Nephron progenitor cell (in vitro differentiated cells): Measurements from ENCODE around the gene SLC29A1.

Experiments used
- DNase-seq: peaks from one replicate; pipeline ENCODE4 v3.0.0; 2021
- H3K27ac Mint-ChIP-seq: 2 replicates; pipeline ENCODE4 v1.8.0; 2021; ENCODE audit warnings: mild to moderate bottlenecking, moderate library complexity, mixed read lengths
- H3K27me3 Mint-ChIP-seq: 2 replicates; pipeline ENCODE4 v1.8.0; 2021; ENCODE audit warnings: mild to moderate bottlenecking, low read depth, mixed read lengths; ENCODE audit not compliant: poor library complexity
- H3K36me3 Mint-ChIP-seq: 2 replicates; pipeline ENCODE4 v1.8.0; 2021; ENCODE audit warnings: low read depth, mixed read lengths
- H3K4me1 Mint-ChIP-seq: 2 replicates; pipeline ENCODE4 v1.8.0; 2021; ENCODE audit warnings: mixed read lengths
- H3K4me3 Mint-ChIP-seq: 2 replicates; pipeline ENCODE4 v1.8.0; 2021; ENCODE audit warnings: mild to moderate bottlenecking, moderate library complexity, mixed read lengths
- H3K9me3 Mint-ChIP-seq: 2 replicates; pipeline ENCODE4 v1.8.0; 2021; ENCODE audit warnings: mild to moderate bottlenecking, moderate library complexity, mixed read lengths
- CTCF ChIP-seq: fragments of 200-600 bp; sonication (generic); IDR thresholded peaks from 2 replicates; pipeline ENCODE4 v1.5.0; 2021; ENCODE audit warnings: antibody characterized with exemption

Gene SLC29A1

DNA sequence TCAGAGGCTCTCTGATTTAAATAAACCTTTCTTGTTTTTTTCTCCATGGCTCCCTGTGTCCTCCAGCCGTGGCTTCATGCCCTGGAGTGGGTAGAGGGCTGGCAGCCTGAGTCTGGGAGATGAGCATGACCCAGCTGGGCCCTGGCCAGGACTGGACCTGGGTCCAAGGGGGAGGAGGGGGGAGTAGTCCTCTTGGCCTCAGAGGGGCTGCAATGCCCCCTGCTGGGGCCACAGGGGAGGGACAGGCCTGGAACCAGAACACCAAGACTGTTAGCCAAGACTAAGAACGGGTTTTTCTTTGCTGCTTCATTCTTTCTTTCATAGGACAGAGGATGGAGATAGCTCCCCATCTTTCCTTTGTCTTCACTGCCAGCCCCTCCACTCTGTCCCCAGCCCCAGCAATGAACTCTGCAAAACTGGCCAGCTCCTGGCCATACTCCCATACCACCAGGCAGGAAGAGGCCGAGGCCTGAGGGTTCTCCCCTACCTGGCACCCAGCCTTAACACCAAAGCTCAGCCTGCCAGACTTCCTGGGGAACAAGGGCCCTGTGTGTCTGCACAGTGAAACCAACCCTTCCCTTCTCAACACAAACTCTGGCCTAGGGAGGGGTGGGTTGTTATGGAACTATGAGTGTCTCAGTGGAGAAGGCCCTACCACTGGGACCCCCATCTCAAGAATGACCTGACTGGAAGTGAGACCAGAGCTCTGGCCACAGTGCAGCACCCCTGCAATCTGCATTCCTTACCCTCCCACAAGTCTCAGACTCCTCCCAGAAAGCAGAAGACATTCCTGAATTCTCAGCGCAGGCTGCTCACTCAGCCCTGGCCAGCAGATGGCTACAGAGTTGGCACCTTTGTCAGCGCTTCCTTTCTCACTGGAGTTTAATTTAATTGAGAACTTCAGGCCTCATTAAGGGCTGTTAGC, 11.0 kb downstream of the SLC29A1 start:
- no peak overlapping the region for H3K4me3 Mint-ChIP-seq
- peaks cover 18% of the 10 kb centered on the region for H3K36me3 Mint-ChIP-seq
- peak overlapping the region; percentile 29 for H3K27ac Mint-ChIP-seq
- peak; percentile 63 for DNase-seq
- peak; percentile 64 for TF ChIP-seq CTCF
- H3K27me3 Mint-ChIP-seq = peaks cover 18% of the 10 kb centered on the region
- H3K4me1 Mint-ChIP-seq = peaks cover 73% of the 10 kb centered on the region
- H3K9me3 Mint-ChIP-seq = no peaks in the 10 kb centered on the region

DNA sequence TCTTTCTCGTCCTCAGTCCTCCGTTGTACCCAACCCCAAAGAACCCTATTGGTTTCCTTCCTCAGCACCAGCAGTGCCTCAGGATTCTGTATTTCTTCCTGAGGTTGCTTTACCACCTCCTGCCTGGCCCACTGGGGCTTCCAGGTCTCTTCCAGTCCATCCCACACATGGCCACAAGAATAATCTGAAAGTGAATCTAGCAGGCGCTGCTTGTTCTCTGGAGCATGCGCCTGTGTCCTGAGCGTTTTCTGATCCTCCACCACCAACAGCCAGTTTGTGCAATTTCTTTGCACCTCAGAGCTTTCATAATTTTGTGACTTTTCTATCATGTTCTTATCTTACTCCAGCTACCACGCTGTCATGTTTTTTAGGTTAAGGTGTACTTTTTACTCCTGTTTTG, 11.9 kb downstream of the SLC29A1 start:
- H3K27me3 Mint-ChIP-seq = peaks cover 27% of the 10 kb centered on the region
- H3K4me3 Mint-ChIP-seq = peak overlapping the region; percentile 1
- H3K9me3 Mint-ChIP-seq = no peaks in the 10 kb centered on the region
- peaks cover 67% of the 10 kb centered on the region for H3K4me1 Mint-ChIP-seq
- peak overlapping the region; percentile 75 for H3K27ac Mint-ChIP-seq
- DNase-seq = no peak
- no peak for TF ChIP-seq CTCF
- peaks cover 17% of the 10 kb centered on the region for H3K36me3 Mint-ChIP-seq

DNA sequence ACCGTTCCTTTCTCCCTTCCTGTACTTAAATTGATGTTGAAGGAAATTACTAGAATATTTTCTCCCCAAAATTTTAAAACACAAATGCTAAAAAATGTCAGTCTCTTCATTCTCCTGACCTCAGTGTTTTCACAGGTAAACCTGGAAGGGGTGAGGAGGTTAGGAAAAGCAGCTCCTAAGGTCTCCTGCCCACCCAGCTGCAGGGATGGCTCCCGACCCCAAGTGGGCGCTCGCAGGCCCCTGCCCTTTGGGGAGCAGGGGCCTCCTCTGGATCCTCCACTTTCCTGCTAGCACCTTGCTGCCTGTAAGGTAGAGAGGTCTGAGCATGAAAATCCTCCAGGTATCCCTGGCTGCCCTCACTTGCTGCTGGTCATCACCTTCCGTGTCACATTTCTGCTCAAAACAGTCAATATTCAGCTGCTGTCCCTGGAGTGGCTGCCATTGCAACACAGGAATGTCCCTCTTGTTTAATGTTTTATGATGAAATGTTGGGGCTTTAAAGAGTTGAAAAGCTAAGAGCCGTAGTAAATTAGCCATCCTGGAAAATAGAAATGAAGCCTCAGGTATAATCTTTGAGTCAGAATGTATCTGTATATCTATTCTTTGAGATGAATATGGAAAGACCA, 12.6 kb downstream of the SLC29A1 start:
- peaks cover 27% of the 10 kb centered on the region for H3K27me3 Mint-ChIP-seq
- no peak for TF ChIP-seq CTCF
- H3K27ac Mint-ChIP-seq = no peak overlapping the region
- H3K4me1 Mint-ChIP-seq = peaks cover 60% of the 10 kb centered on the region
- H3K4me3 Mint-ChIP-seq = no peak overlapping the region
- peaks cover 10% of the 10 kb centered on the region for H3K36me3 Mint-ChIP-seq
- no peaks in the 10 kb centered on the region for H3K9me3 Mint-ChIP-seq
- DNase-seq = no peak

DNA sequence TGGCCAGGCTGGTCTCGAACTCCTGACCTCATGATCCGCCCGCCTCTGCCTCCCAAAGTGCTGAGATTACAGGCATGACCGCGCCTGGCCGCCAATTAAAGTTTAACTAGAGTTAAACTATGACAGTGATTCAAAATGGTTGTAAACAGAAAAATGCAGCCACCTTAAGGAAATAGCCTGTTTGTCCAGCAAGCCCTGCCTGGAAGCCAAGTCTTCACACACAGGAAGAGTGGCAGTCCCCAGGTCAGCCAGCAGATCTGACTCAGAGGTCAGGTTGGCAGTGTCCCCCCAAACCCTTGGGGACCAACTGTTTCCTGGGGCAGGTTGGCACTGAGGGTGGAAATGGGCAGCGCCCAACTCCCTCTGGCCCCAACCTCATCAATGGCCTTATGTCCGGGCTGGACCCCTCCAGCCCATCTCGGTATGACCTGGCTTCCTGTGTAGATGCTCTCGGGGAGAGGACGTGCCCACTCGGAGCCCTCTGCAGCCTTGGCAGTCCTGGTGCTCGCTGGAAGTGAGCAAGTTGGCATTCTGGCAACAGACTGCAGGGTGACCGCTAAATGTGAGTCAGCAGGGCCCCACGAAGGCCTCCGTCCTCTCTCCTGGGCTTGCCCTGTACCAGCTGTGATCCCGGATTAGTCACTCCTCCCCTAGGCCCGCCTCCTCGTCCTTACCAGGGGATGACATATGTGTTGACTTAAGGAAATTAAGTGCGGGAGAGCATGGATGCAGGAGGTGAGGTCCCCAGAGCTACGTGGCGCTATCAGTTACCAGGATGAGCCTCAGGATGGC, 13.8 kb downstream of the SLC29A1 start:
- H3K27me3 Mint-ChIP-seq = peaks cover 27% of the 10 kb centered on the region
- peaks cover 2% of the 10 kb centered on the region for H3K36me3 Mint-ChIP-seq
- no peaks in the 10 kb centered on the region for H3K9me3 Mint-ChIP-seq
- H3K4me1 Mint-ChIP-seq = peaks cover 54% of the 10 kb centered on the region
- peak overlapping the region; percentile 69 for H3K4me3 Mint-ChIP-seq
- peak; percentile 59 for DNase-seq
- no peak overlapping the region for H3K27ac Mint-ChIP-seq
- no peak for TF ChIP-seq CTCF

- peak; percentile 94 for TF ChIP-seq CTCF
- H3K4me1 Mint-ChIP-seq = peaks cover 52% of the 10 kb centered on the region
- no peaks in the 10 kb centered on the region for H3K36me3 Mint-ChIP-seq
- no peak overlapping the region for H3K27ac Mint-ChIP-seq
- peak overlapping the region; percentile 69 for H3K4me3 Mint-ChIP-seq
- peak; percentile 87 for DNase-seq
- H3K27me3 Mint-ChIP-seq = peaks cover 27% of the 10 kb centered on the region
- no peaks in the 10 kb centered on the region for H3K9me3 Mint-ChIP-seq
Observed at GRCh38 chr6:44237813-44238433, 14.5 kb downstream of the SLC29A1 start.
